ENCODE measurements around the gene WDR70. TPM values are rescaled to one million over a fixed set of nuclear protein-coding genes. Genes with fewer than 3 reads are reported as not detected.

WDR70 gene
- total RNA-seq, 1 experiment from 2014 or later = 30.0 TPM

DNA sequence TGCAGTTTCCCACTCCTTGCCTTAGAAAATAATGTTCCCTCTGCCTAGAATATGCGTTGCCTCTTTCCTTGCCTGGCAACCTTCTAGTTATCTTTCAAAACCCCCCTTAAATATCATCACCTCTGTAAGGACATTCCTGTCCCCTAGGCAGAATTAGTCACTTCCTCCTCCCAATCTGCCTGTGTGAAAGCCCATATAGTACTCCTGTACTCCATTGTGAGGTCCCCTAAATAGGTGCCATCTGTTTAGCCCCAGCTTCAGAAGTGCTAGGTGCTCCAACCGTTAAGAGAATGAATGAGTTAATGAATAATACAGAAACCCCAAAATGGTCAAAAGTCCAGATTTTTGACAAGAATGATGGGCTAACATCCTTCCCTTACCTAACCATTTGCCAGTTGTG lies 279.3 kb downstream of the WDR70 start:
- DNase-seq = no peak
- TF ChIP-seq, protein P1, sequence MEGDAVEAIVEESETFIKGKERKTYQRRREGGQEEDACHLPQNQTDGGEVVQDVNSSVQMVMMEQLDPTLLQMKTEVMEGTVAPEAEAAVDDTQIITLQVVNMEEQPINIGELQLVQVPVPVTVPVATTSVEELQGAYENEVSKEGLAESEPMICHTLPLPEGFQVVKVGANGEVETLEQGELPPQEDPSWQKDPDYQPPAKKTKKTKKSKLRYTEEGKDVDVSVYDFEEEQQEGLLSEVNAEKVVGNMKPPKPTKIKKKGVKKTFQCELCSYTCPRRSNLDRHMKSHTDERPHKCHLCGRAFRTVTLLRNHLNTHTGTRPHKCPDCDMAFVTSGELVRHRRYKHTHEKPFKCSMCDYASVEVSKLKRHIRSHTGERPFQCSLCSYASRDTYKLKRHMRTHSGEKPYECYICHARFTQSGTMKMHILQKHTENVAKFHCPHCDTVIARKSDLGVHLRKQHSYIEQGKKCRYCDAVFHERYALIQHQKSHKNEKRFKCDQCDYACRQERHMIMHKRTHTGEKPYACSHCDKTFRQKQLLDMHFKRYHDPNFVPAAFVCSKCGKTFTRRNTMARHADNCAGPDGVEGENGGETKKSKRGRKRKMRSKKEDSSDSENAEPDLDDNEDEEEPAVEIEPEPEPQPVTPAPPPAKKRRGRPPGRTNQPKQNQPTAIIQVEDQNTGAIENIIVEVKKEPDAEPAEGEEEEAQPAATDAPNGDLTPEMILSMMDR (IDR thresholded peaks at IDR 0.05; ENCODE audit: unreplicated experiment) = no peak
- no TSS peak for BruUV-seq (replicated peaks)
- Mint-ChIP-seq H3K4me3 (ENCODE audit: low read depth, unreplicated experiment) (no peak overlapping the region), H3K4me1 (ENCODE audit: low read depth, unreplicated experiment) (peaks cover 9% of the 10 kb centered on the region), H3K27me3 (ENCODE audit: unreplicated experiment) (no peaks in the 10 kb centered on the region), H3K9me3 (ENCODE audit: low read depth, unreplicated experiment) (peaks cover 8% of the 10 kb centered on the region), H3K27ac (ENCODE audit: unreplicated experiment) (no peak overlapping the region), H3K36me3 (ENCODE audit: insufficient read depth, unreplicated experiment) (no peaks in the 10 kb centered on the region)
- intact Hi-C loops (cut with micrococcal nuclease; ENCODE audit: unreplicated experiment) = no loop called here
- CTCF ChIA-PET = no interaction called here

DNA sequence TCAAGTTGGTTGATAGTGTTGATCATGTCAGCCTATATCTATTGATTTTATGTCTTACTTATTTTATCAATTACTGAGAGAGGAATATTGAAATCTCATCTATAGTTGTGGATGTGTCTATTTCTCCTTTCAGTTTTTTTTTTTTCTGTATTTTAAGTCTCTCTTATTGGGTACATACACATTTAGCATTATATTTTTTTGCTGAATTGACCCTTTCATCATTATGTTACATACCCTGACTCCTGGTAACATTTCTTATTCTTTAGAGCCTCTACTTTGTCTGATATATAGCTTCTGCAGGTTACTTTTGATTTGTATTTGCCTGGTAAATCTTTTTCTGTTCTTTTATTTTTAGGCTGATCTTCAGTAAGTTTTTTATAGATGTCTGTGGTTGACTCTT lies 281.2 kb downstream of the WDR70 start:
- Mint-ChIP-seq H3K36me3 (ENCODE audit: insufficient read depth, unreplicated experiment) (no peaks in the 10 kb centered on the region), H3K27me3 (ENCODE audit: unreplicated experiment) (no peaks in the 10 kb centered on the region), H3K27ac (ENCODE audit: unreplicated experiment) (no peak overlapping the region), H3K4me1 (ENCODE audit: low read depth, unreplicated experiment) (peaks cover 9% of the 10 kb centered on the region), H3K4me3 (ENCODE audit: low read depth, unreplicated experiment) (no peak overlapping the region), H3K9me3 (ENCODE audit: low read depth, unreplicated experiment) (no peaks in the 10 kb centered on the region)
- intact Hi-C loops (cut with micrococcal nuclease; ENCODE audit: unreplicated experiment) = loop anchor here (10.0 kb wide), 1 partner anchor 544 kb away; no protein-coding TSS in a partner anchor
- CTCF ChIA-PET = no interaction called here
- TF ChIP-seq, protein P1 (IDR thresholded peaks at IDR 0.05; ENCODE audit: unreplicated experiment) = no peak
- DNase-seq = no peak
- BruUV-seq (replicated peaks) = no TSS peak

DNA sequence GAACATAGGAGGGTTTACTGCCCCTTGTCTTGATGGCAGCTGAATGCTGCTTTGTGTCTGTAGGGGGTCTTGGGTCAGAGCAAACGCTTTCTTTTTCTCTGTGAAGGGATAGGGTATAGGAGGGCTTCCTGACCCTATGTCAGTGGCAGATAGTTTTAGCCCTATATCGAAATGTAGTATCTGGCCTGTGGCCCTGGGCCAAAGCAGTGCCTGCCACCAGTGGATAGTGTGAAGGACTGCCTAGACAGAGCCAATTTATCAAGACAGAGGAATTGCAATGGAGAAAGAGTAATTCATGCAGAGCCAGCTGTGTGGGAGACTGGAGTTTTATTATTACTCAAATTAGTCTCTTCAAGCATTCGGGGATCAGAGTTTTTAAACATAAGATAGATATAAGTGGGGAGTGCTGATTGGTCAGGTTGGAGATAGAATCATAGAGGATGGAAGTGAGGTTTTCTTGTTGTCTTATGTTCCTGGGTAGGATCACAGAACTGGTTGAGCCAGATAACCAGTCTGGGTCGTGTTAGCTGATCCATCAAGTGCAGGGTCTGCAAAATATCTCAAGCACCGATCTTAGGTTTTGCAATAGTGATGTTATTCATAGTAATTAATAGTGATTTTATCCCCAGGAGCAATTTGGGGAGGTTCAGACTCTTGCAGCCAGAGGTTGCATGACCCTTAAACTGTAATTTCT lies 282.3 kb downstream of the WDR70 start:
- Mint-ChIP-seq H3K4me1 (ENCODE audit: low read depth, unreplicated experiment) (peaks cover 9% of the 10 kb centered on the region), H3K27me3 (ENCODE audit: unreplicated experiment) (no peaks in the 10 kb centered on the region), H3K27ac (ENCODE audit: unreplicated experiment) (no peak overlapping the region), H3K4me3 (ENCODE audit: low read depth, unreplicated experiment) (no peak overlapping the region), H3K36me3 (ENCODE audit: insufficient read depth, unreplicated experiment) (no peaks in the 10 kb centered on the region), H3K9me3 (ENCODE audit: low read depth, unreplicated experiment) (no peaks in the 10 kb centered on the region)
- TF ChIP-seq, protein P1 (IDR thresholded peaks at IDR 0.05; ENCODE audit: unreplicated experiment) = no peak
- BruUV-seq (replicated peaks) = no TSS peak
- DNase-seq = no peak
- intact Hi-C loops (cut with micrococcal nuclease; ENCODE audit: unreplicated experiment) = loop anchor here (10.0 kb wide), 1 partner anchor 543 kb away; no protein-coding TSS in a partner anchor
- CTCF ChIA-PET = no interaction called here

DNA sequence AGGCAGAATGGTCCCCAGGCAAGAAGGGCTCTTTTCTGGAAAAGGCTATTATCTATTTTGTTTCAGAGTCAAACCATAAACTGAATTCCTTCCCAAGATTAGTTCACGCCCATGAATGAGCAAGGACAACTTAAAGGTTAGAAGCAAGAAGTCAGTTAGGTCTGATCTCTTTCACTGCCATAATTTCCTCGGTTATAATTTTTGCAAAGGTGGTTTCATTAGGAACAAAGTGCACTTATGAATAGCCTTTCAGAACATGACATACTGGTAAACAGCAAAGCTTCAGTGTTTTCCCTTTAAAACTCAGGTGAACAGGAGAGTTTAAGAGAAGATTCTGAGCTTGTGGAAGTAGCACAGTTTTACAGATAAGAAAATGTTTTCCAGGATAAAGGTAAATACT lies 282.8 kb downstream of the WDR70 start:
- H3K27me3 Mint-ChIP-seq (ENCODE audit: unreplicated experiment) = no peaks in the 10 kb centered on the region
- no TSS peak for BruUV-seq (replicated peaks)
- no peak overlapping the region for H3K4me3 Mint-ChIP-seq (ENCODE audit: low read depth, unreplicated experiment)
- H3K4me1 Mint-ChIP-seq (ENCODE audit: low read depth, unreplicated experiment) = peaks cover 9% of the 10 kb centered on the region
- no peaks in the 10 kb centered on the region for H3K9me3 Mint-ChIP-seq (ENCODE audit: low read depth, unreplicated experiment)
- H3K36me3 Mint-ChIP-seq (ENCODE audit: insufficient read depth, unreplicated experiment) = no peaks in the 10 kb centered on the region
- intact Hi-C loops (cut with micrococcal nuclease; ENCODE audit: unreplicated experiment) = loop anchor here (10.0 kb wide), 1 partner anchor 543 kb away; no protein-coding TSS in a partner anchor
- no peak overlapping the region for H3K27ac Mint-ChIP-seq (ENCODE audit: unreplicated experiment)
- TF ChIP-seq, protein P1 (IDR thresholded peaks at IDR 0.05; ENCODE audit: unreplicated experiment) = no peak
- DNase-seq = no peak
- CTCF ChIA-PET = no interaction called here
